A549 (cell line): ENCODE measurements around the gene HSD17B1. TPM values are rescaled to one million over a fixed set of nuclear protein-coding genes. Genes with fewer than 3 reads are reported as not detected.
A peak's percentile ranks its signal among the peaks of the same experiment; 100 is the strongest.

Experiments used
- ATAC-seq, 2 experiments: fragments of 200-7000 bp in 1 of 2; fragments of >200 bp in 1 of 2; cut with Nextera tagmentation in 1 of 2; cut with Tn5 transposase in 1 of 2; 3 replicates each; pipeline versions ENCODE4 v1.8.0 to v1.9.1; 2018 to 2020; ENCODE audit warnings: mild to moderate bottlenecking in 1 of 2, moderate library complexity in 1 of 2
- CTCF ChIA-PET: fragments of 300-600 bp; sonication (Branson Sonifier 250); formaldehyde crosslinking; extraction: SDS; loops from one replicate; lab custom pipeline; 2021; ENCODE audit warnings: antibody characterized with exemption, inconsistent platforms; lab: Yijun Ruan, JAX
- POLR2A ChIA-PET: fragments of 350-600 bp; formaldehyde crosslinking; extraction: SDS; loops from one replicate; lab custom pipeline; 2021; ENCODE audit warnings: antibody characterized with exemption, inconsistent platforms; lab: Yijun Ruan, JAX
- DNase-seq, 2 experiments: peaks; one replicate each; pipeline versions ENCODE4 v3.0.0 to v3.0.0-alpha.2; 2011 to 2016; ENCODE audit warnings: low read depth in 1 of 2, low spot score in 1 of 2
- FAIRE-seq: peaks from 2 replicates; lab custom pipeline; 2011; peaks lifted over from hg19 to GRCh38; lab: Jason Lieb, UNC
- H3K27ac ChIP-seq, 2 experiments: fragments of >200 bp; sonication (Bioruptor Twin); formaldehyde crosslinking; 3 replicates each; pipeline ENCODE4 v1.5.1; 2016 to 2017
- H3K4me1 ChIP-seq: fragments of >200 bp; sonication (Bioruptor Twin); formaldehyde crosslinking; 3 replicates; pipeline ENCODE4 v1.6.1; 2016
- H3K4me2 ChIP-seq: fragments of >200 bp; sonication (Bioruptor Twin); formaldehyde crosslinking; 3 replicates; pipeline ENCODE4 v1.6.1; 2016
- H3K4me3 ChIP-seq: fragments of >200 bp; sonication (Bioruptor Twin); formaldehyde crosslinking; 3 replicates; pipeline ENCODE4 v1.5.1; 2016
- H3K9me3 ChIP-seq: fragments of >200 bp; sonication (Bioruptor Twin); formaldehyde crosslinking; 3 replicates; pipeline ENCODE4 v1.6.1; 2016
- ATOH8 ChIP-seq: fragments of 250-450 bp; sonication (Bioruptor Pico); IDR thresholded peaks from 2 replicates; pipeline ENCODE4 v1.5.0; 2020; ENCODE audit warnings: low read depth, mild to moderate bottlenecking, moderate library complexity
- CHD2 ChIP-seq: fragments of 150-350 bp; IDR thresholded peaks from 2 replicates; pipeline ENCODE4 v1.6.1; 2014; ENCODE audit warnings: low read length; ENCODE audit not compliant: partially characterized antibody
- ELK1 ChIP-seq: fragments of 150-350 bp; IDR thresholded peaks from 2 replicates; pipeline ENCODE4 v1.6.1; 2014; ENCODE audit warnings: low read depth, mild to moderate bottlenecking, low read length
- ESRRA ChIP-seq: fragments of 150-350 bp; IDR thresholded peaks from 2 replicates; pipeline ENCODE4 v1.6.1; 2014; ENCODE audit warnings: mild to moderate bottlenecking, low read length, borderline replicate concordance
- FOSL2 ChIP-seq, 2 experiments: fragments of 450-650 bp in 1 of 2; fragments of >200 bp in 1 of 2; sonication (Bioruptor Twin) in 1 of 2; formaldehyde crosslinking; IDR thresholded peaks; 2 replicates each; pipeline versions ENCODE4 v1.5.0 to v1.6.1; 2016 to 2020; ENCODE audit warnings: mild to moderate bottlenecking in 1 of 2, moderate library complexity in 1 of 2
- GATA3 ChIP-seq: IDR thresholded peaks from 2 replicates; pipeline ENCODE4 v1.6.1; 2012; ENCODE audit warnings: borderline replicate concordance
- HOXB5 ChIP-seq: fragments of 250-450 bp; sonication (Bioruptor Pico); IDR thresholded peaks from 2 replicates; pipeline ENCODE4 v1.5.0; 2020; ENCODE audit warnings: mild to moderate bottlenecking, moderate library complexity
- JUN ChIP-seq, 2 experiments: fragments of >200 bp; sonication (Bioruptor Twin); formaldehyde crosslinking; IDR thresholded peaks; 2 replicates in 1 of 2; 3 replicates in 1 of 2; pipeline ENCODE4 v1.6.1; 2016 to 2017
- KDM1A ChIP-seq: fragments of 200-600 bp; sonication (generic); IDR thresholded peaks from 2 replicates; pipeline ENCODE4 v1.6.1; 2016; ENCODE audit warnings: low read depth, mild to moderate bottlenecking
- KDM5A ChIP-seq: fragments of 200-600 bp; sonication (generic); IDR thresholded peaks from 2 replicates; pipeline ENCODE4 v1.6.1; 2016; ENCODE audit warnings: antibody characterized with exemption, mild to moderate bottlenecking
- MAX ChIP-seq: IDR thresholded peaks from 2 replicates; pipeline ENCODE4 v1.6.1; 2012
- NFE2L2 ChIP-seq: fragments of 150-350 bp; conservative IDR thresholded peaks from 2 replicates; pipeline ENCODE4 v1.6.1; 2014; ENCODE audit warnings: low read length
- POLR2A ChIP-seq: IDR thresholded peaks from 2 replicates; pipeline ENCODE4 v1.6.1; 2012; ENCODE audit warnings: mild to moderate bottlenecking, low read length
- RAD21 ChIP-seq, 2 experiments: fragments of >200 bp in 1 of 2; sonication (Bioruptor Twin) in 1 of 2; formaldehyde crosslinking in 1 of 2; IDR thresholded peaks in 1 of 2; conservative IDR thresholded peaks in 1 of 2; 2 replicates in 1 of 2; 3 replicates in 1 of 2; pipeline ENCODE4 v1.6.1; 2012 to 2018; ENCODE audit warnings: inconsistent platforms in 1 of 2
- RARB ChIP-seq: fragments of 250-450 bp; sonication (Bioruptor Pico); IDR thresholded peaks from 2 replicates; pipeline ENCODE4 v1.8.0; 2021; ENCODE audit warnings: mild to moderate bottlenecking, moderate library complexity
- RCOR1 ChIP-seq: fragments of 150-350 bp; IDR thresholded peaks from 2 replicates; pipeline ENCODE4 v1.6.1; 2014; ENCODE audit warnings: antibody characterized with exemption, low read length, low read depth
- RNF2 ChIP-seq: fragments of 200-600 bp; sonication (generic); IDR thresholded peaks from 2 replicates; pipeline ENCODE4 v1.6.1; 2016; ENCODE audit warnings: low read depth, mild to moderate bottlenecking, antibody characterized with exemption, moderate library complexity, borderline replicate concordance
- TFCP2L1 ChIP-seq: fragments of 250-450 bp; sonication (Bioruptor Pico); IDR thresholded peaks from 2 replicates; pipeline ENCODE4 v1.5.0; 2021; ENCODE audit warnings: mild to moderate bottlenecking
- WGBS: methylation state at CpG from one replicate; pipeline ENCODE4 v1.1.6; 2017; ENCODE audit errors: missing lambda C conversion rate; 5-methylcytosine and 5-hydroxymethylcytosine counted together
- polyA plus RNA-seq, 4 experiments: library from polyadenylated mRNA; depleted of rRNA in 3 of 4; stranded (reverse); fragments of >200 nt; fragmentation: RNase III in 1 of 4; extraction: RNeasy Plus Mini Kit Qiagen cat#74134 plus additional on column Dnase treatment in 1 of 4; gene quantifications; 2 replicates in 3 of 4; 3 replicates in 1 of 4; pipeline ENCODE4 v1.2.3, GENCODE V29; 2011 to 2017
- TF ChIP-seq, protein P1 (sequence below): fragments of >200 bp; sonication (Bioruptor Twin); formaldehyde crosslinking; IDR thresholded peaks from 3 replicates; pipeline ENCODE4 v1.5.1; 2016
- TF ChIP-seq, protein P2 (sequence below): IDR thresholded peaks from 2 replicates; pipeline ENCODE4 v1.6.1; 2012; ENCODE audit warnings: low read depth, borderline replicate concordance

Gene HSD17B1
- polyA plus RNA-seq, 2 of the 4 experiments (the other 2 are of a cell fraction) = 0.49 to 1.5 TPM

GRCh38 chr17:42536372-42537155 is 16.2 kb upstream of the HSD17B1 start (continued):
- TF ChIP-seq, protein P1, sequence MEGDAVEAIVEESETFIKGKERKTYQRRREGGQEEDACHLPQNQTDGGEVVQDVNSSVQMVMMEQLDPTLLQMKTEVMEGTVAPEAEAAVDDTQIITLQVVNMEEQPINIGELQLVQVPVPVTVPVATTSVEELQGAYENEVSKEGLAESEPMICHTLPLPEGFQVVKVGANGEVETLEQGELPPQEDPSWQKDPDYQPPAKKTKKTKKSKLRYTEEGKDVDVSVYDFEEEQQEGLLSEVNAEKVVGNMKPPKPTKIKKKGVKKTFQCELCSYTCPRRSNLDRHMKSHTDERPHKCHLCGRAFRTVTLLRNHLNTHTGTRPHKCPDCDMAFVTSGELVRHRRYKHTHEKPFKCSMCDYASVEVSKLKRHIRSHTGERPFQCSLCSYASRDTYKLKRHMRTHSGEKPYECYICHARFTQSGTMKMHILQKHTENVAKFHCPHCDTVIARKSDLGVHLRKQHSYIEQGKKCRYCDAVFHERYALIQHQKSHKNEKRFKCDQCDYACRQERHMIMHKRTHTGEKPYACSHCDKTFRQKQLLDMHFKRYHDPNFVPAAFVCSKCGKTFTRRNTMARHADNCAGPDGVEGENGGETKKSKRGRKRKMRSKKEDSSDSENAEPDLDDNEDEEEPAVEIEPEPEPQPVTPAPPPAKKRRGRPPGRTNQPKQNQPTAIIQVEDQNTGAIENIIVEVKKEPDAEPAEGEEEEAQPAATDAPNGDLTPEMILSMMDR = no peak
- TF ChIP-seq GATA3 (peak; percentile 1; the same call in 1 of the 2 replicates), MAX (peak; percentile 65), HOXB5 (peak; percentile 76; the same call in 1 of the 2 replicates), RCOR1 (no peak), KDM1A (no peak), ATOH8 (CRISPR knock-in tag) (0 out of 2 replicates have a peak, but pooled peaks have one; percentile 32), JUN (IDR thresholded peaks at IDR 0.05) (peak in 1 of 2 experiments; percentile 87; a peak in 2 of 5 replicates), CHD2 (peak; percentile 26), RARB (CRISPR knock-in tag) (no peak), NFE2L2 (no peak), ELK1 (no peak), FOSL2 (IDR thresholded peaks at IDR 0.05) (no peak), FOSL2 (CRISPR knock-in tag; IDR thresholded peaks at IDR 0.05) (no peak), KDM5A (no peak), TFCP2L1 (CRISPR knock-in tag) (0 out of 2 replicates have a peak, but pooled peaks have one; percentile 7), ESRRA (no peak), RNF2 (no peak)

GRCh38 chr17:42537156-42537805 is 15.4 kb upstream of the HSD17B1 start:
- DNase-seq (no peak), ATAC-seq (peak; percentile 1 to 14; a peak in 3 of 6 replicates), FAIRE-seq (no peak)
- no peaks in the 10 kb centered on the region for H3K9me3 ChIP-seq
- H3K4me3 ChIP-seq = peak overlapping the region; percentile 82
- WGBS = 86% methylated on average over 30 of the region's 31 CpGs
- H3K4me2 ChIP-seq = peak overlapping the region; percentile 74
- TF ChIP-seq RAD21 (conservative IDR thresholded peaks at IDR 0.05 in 1 of 2, IDR thresholded peaks at IDR 0.05 in 1 of 2) (no peak), POLR2A (0 out of 2 replicates have a peak, but pooled peaks have one; percentile 16)
- TF ChIP-seq, protein P2, sequence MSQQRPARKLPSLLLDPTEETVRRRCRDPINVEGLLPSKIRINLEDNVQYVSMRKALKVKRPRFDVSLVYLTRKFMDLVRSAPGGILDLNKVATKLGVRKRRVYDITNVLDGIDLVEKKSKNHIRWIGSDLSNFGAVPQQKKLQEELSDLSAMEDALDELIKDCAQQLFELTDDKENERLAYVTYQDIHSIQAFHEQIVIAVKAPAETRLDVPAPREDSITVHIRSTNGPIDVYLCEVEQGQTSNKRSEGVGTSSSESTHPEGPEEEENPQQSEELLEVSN = no peak
- peaks cover 30% of the 10 kb centered on the region for H3K4me1 ChIP-seq
- H3K27ac ChIP-seq = peak overlapping the region; percentile 93 to 97
- CTCF ChIA-PET = interaction anchor here (1.1 to 6.8 kb wide), 7 partner anchors 10 to 226 kb away, joined by 3 to 42 read pairs (median 4); no protein-coding TSS in a partner anchor
- POLR2A ChIA-PET = interaction anchor here (0.7 to 2.1 kb wide), 3 partner anchors 11 to 283 kb away, joined by 3 to 22 read pairs (median 7); no protein-coding TSS in a partner anchor
